Measurements from ENCODE around the gene PAM. TPM values are rescaled to one million over a fixed set of nuclear protein-coding genes. Genes with fewer than 3 reads are reported as not detected.

PAM gene
- total and polyA plus RNA-seq, 3 donors from 2014 or later = 65.5 to 92.5 (median 77.5) TPM

DNA sequence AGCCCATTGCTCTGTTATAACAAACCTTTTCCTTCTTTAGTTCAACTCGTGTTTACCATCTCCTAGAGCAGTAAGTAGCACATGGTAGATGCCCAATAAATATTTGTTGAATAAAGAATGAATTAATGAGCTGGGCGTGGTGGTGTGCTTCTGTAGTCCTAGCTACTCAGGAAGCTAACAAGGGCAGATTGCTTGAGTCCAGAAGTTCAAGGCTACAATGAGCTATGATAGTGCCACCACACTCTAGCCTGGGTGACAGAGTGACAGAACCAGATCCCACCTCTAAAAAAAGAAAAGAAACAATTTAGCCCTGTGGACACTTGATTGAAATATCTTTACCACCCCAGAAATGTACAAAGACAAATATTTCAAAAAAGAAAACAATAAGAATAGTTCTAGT is 14.6 kb upstream of the PAM start:
- Histone ChIP-seq H3K27ac (no peak overlapping the region), H3K36me3 (ENCODE audit: low read depth, missing control alignments) (no peaks in the 10 kb centered on the region), H3K4me1 (no peaks in the 10 kb centered on the region), H3K4me3 (no peak overlapping the region), H3K27me3 (no peaks in the 10 kb centered on the region), H3K9me3 (no peaks in the 10 kb centered on the region)
- DNase-seq = no peak
- 76 to 82% methylated on average over 2 of the region's 2 CpGs for WGBS, 2 donors
- intact Hi-C loops (cut with DNase I; ENCODE audit: low total_unique reads) = no loop called here
- TF ChIP-seq POLR2A (IDR thresholded peaks at IDR 0.05) (no peak), CTCF (IDR thresholded peaks at IDR 0.05) (no peak)

GRCh38 chr5:102742215-102742614 is 12.9 kb upstream of the PAM start:
- TF ChIP-seq CTCF (IDR thresholded peaks at IDR 0.05) (no peak), POLR2A (IDR thresholded peaks at IDR 0.05) (no peak)
- Histone ChIP-seq H3K27me3 (no peaks in the 10 kb centered on the region), H3K9me3 (no peaks in the 10 kb centered on the region), H3K4me3 (no peak overlapping the region), H3K27ac (no peak overlapping the region), H3K4me1 (no peaks in the 10 kb centered on the region), H3K36me3 (ENCODE audit: low read depth, missing control alignments) (no peaks in the 10 kb centered on the region)
- intact Hi-C loops (cut with DNase I; ENCODE audit: low total_unique reads) = no loop called here
- 72 to 75% methylated on average over 3 of the region's 3 CpGs for WGBS, 2 donors
- no peak for DNase-seq

DNA sequence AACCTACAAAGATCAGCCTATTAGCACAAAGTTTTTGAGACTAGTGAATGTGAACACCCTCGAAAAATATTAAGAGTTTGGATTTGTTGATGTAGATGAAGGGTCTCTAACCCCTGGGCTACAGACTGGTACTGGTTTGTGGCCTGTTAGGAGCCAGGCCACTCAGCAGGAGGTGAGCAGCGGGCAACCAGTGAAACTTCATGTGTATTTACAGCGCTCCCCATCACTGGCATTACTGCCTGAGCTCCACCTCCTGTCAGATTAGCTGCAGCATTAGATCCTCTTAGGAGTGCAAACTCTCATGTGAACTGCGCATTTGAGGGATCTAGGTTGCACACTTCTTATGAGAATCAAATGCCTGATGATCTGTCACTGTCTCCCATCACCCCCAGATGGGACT is 11.2 kb upstream of the PAM start:
- no peak for DNase-seq
- intact Hi-C loops (cut with DNase I; ENCODE audit: low total_unique reads) = no loop called here
- Histone ChIP-seq H3K4me1 (no peaks in the 10 kb centered on the region), H3K36me3 (ENCODE audit: low read depth, missing control alignments) (no peaks in the 10 kb centered on the region), H3K27me3 (no peaks in the 10 kb centered on the region), H3K4me3 (no peak overlapping the region), H3K9me3 (no peaks in the 10 kb centered on the region), H3K27ac (no peak overlapping the region)
- TF ChIP-seq CTCF (IDR thresholded peaks at IDR 0.05) (no peak), POLR2A (IDR thresholded peaks at IDR 0.05) (no peak)
- 91 to 94% methylated on average over 4 of the region's 4 CpGs for WGBS, 2 donors

DNA sequence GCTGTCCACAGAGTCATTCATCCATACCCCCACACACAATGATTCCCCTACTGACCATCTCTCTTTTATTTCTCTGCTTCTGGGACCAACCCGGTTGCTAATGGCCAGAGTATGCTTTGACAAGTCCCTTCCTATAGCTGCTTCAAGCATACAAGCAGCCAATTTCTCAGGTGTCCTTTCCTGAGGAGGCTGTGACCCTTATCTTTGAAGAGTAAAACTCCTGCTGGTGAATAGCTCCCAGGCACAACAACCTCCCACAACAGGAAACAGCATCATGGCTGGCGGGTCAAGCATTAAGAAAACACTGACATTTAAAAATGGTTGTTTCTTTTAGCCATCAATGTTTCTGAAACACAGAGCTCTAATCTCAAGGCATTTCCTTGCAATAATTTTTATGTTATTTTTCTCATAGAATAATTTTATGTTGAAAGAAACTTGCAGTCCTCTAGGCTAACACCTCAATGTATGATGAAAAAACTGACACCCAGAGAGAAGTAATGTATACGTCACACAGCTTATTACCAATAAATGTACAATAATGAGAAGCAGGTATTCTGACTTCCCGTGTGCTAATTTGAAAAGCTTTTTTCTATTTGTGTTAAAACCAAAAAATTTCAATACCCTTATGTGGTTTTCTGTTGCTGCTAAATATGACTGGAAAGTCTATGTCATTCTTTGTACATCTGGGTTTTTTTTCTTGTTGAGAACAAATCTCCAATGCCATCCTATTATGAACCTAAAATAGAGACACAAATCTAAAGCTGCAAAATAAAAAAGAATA is 7.5 kb upstream of the PAM start:
- Histone ChIP-seq H3K9me3 (no peaks in the 10 kb centered on the region), H3K27ac (no peak overlapping the region), H3K27me3 (no peaks in the 10 kb centered on the region), H3K36me3 (ENCODE audit: low read depth, missing control alignments) (no peaks in the 10 kb centered on the region), H3K4me1 (no peaks in the 10 kb centered on the region), H3K4me3 (no peak overlapping the region)
- TF ChIP-seq CTCF (IDR thresholded peaks at IDR 0.05) = no peak
- TF ChIP-seq POLR2A (IDR thresholded peaks at IDR 0.05) = no peak
- no peak for DNase-seq
- intact Hi-C loops (cut with DNase I; ENCODE audit: low total_unique reads) = no loop called here
- 80 to 87% methylated on average over 4 of the region's 4 CpGs for WGBS, 2 donors

All from testis (tissue), 3 donors.